Hypothalamus (tissue), 51 donors: ENCODE measurements around the gene PCK2.

Experiments used
- DNase-seq, 51 donors: peaks; one replicate each; lab custom pipeline; 2025; lab: John Stamatoyannopoulos, UW

PCK2 gene

GRCh38 chr14:24060984-24061913 is 32.9 kb upstream of the PCK2 start:
- DNase-seq: no peak

- DNase-seq: no peak
These were observed 31.7 kb upstream of the PCK2 start for GRCh38 chr14:24062216-24062980.

- no peak for DNase-seq
These were observed 30.8 kb upstream of the PCK2 start for GRCh38 chr14:24063263-24063836.

- no peak for DNase-seq
These were observed 29.9 kb upstream of the PCK2 start for GRCh38 chr14:24064091-24064795.

- DNase-seq: no peak
These were observed 29.3 kb upstream of the PCK2 start for GRCh38 chr14:24064856-24065255.

- no peak for DNase-seq
These were observed 28.7 kb upstream of the PCK2 start for GRCh38 chr14:24065408-24065807.

GRCh38 chr14:24066496-24067132 is 27.5 kb upstream of the PCK2 start:
- no peak for DNase-seq

GRCh38 chr14:24067133-24068082 is 26.7 kb upstream of the PCK2 start:
- peak in 24 of 51 donors; percentile 4 to 65 (median 34) for DNase-seq

GRCh38 chr14:24068711-24069410 is 25.2 kb upstream of the PCK2 start:
- DNase-seq: no peak

GRCh38 chr14:24069411-24069735 is 24.7 kb upstream of the PCK2 start:
- DNase-seq: no peak

GRCh38 chr14:24070285-24071143 is 23.6 kb upstream of the PCK2 start:
- DNase-seq: peak in 1 of 51 donors; percentile 30

GRCh38 chr14:24071144-24071697 is 22.9 kb upstream of the PCK2 start, which contains the start of gene CPNE6:
CPNE6 (plus strand) TSS chr14:24071562; CDS start chr14:24072937, 1,375 bp downstream.
- peak in 18 of 51 donors; percentile 10 to 84 (median 32) for DNase-seq

- DNase-seq: peak in 12 of 51 donors; percentile 15 to 77 (median 46)
These were observed 22.2 kb upstream of the PCK2 start for GRCh38 chr14:24071836-24072430.

- peak in 21 of 51 donors; percentile 4 to 77 (median 36) for DNase-seq
These were observed 21.7 kb upstream of the PCK2 start for GRCh38 chr14:24072436-24072835.

GRCh38 chr14:24072881-24073877 is 20.9 kb upstream of the PCK2 start:
- DNase-seq: no peak
